ENCODE results near the gene CST8.

DNA sequence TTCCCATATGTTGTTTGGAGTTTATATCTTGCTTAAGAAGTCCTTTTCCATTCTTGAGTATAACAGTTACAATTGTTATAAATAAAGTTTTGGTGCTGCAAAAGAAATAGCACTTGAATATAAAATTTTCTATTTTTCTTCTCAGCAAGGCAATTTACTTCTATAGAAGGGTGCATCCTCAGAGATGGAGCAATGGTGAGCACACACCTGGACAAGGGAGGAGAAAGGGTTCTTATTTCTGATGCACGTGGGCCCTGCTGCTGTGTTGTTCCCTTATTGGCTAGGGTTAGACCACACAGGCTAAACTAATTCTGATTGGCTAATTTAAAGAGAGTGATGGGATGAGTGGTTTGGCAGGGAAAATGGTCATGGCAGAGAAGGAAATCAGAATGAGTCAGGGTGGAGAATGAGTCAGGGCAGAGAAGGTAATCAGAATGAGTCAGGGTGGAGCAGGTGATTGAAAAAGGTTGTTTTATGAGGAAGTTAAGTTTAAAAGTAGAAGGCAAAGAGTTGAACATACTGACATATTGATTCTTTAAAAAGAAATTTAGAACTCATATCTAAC is 38.0 kb downstream of the CST8 start:
- no peak for TF ChIP-seq EZH2 (IDR thresholded peaks at IDR 0.05; ENCODE audit: low read length)
- TF ChIP-seq, protein P1, sequence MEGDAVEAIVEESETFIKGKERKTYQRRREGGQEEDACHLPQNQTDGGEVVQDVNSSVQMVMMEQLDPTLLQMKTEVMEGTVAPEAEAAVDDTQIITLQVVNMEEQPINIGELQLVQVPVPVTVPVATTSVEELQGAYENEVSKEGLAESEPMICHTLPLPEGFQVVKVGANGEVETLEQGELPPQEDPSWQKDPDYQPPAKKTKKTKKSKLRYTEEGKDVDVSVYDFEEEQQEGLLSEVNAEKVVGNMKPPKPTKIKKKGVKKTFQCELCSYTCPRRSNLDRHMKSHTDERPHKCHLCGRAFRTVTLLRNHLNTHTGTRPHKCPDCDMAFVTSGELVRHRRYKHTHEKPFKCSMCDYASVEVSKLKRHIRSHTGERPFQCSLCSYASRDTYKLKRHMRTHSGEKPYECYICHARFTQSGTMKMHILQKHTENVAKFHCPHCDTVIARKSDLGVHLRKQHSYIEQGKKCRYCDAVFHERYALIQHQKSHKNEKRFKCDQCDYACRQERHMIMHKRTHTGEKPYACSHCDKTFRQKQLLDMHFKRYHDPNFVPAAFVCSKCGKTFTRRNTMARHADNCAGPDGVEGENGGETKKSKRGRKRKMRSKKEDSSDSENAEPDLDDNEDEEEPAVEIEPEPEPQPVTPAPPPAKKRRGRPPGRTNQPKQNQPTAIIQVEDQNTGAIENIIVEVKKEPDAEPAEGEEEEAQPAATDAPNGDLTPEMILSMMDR (optimal IDR thresholded peaks at IDR 0.05 in 1 of 3, IDR thresholded peaks at IDR 0.05 in 1 of 3, conservative IDR thresholded peaks at IDR 0.05 in 1 of 3; ENCODE audit: extremely low read depth in 1 of 3, insufficient read depth in 2 of 3, low read length in 3 of 3) = no peak

Data from keratinocyte (primary cell).